Loucy (cell line): ENCODE measurements around the gene TRIP6.

ENCODE experiments used
- H2AFZ ChIP-seq: fragments of 200-600 bp; sonication (generic); 2 replicates; pipeline ENCODE4 v1.6.0; 2016; ENCODE audit warnings: antibody characterized with exemption, mild to moderate bottlenecking, low read length, moderate library complexity
- H3F3A ChIP-seq: fragments of 200-600 bp; 2 replicates; pipeline ENCODE4 v1.6.0; 2016; ENCODE audit warnings: antibody characterized with exemption, low read depth, mild to moderate bottlenecking
- H3K27me3 ChIP-seq: fragments of 200-600 bp; sonication (generic); 2 replicates; pipeline ENCODE4 v1.6.1; 2014; ENCODE audit warnings: low read length, mild to moderate bottlenecking; ENCODE audit not compliant: insufficient read depth, poor library complexity, severe bottlenecking
- H3K36me3 ChIP-seq: fragments of 200-600 bp; sonication (generic); 2 replicates; pipeline ENCODE4 v1.6.1; 2016; ENCODE audit warnings: low read length; ENCODE audit not compliant: insufficient read depth
- H3K4me1 ChIP-seq: fragments of 200-600 bp; sonication (generic); 2 replicates; pipeline ENCODE4 v1.5.1; 2014; ENCODE audit warnings: low read length, mild to moderate bottlenecking; ENCODE audit not compliant: insufficient read depth, poor library complexity, severe bottlenecking
- H3K4me2 ChIP-seq: fragments of 200-600 bp; sonication (generic); 2 replicates; pipeline ENCODE4 v1.6.0; 2014; ENCODE audit warnings: antibody characterized with exemption, low read length, low read depth, mild to moderate bottlenecking; ENCODE audit not compliant: poor library complexity, severe bottlenecking
- H3K4me3 ChIP-seq: fragments of 200-600 bp; sonication (generic); 2 replicates; pipeline ENCODE4 v1.5.1; 2014; ENCODE audit warnings: low read length, mild to moderate bottlenecking, mixed read lengths; ENCODE audit not compliant: poor library complexity, severe bottlenecking
- H3K79me2 ChIP-seq: fragments of 200-600 bp; sonication (generic); 2 replicates; pipeline ENCODE4 v1.6.1; 2014; ENCODE audit warnings: low read length; ENCODE audit not compliant: insufficient read depth
- H3K9ac ChIP-seq: fragments of 200-600 bp; sonication (generic); 2 replicates; pipeline ENCODE4 v1.6.0; 2014; ENCODE audit warnings: mild to moderate bottlenecking, low read depth, low read length, moderate library complexity; ENCODE audit not compliant: poor library complexity, severe bottlenecking
- H3K9me2 ChIP-seq: fragments of 200-600 bp; sonication (generic); replicated peaks from 2 replicates; pipeline ENCODE4 v1.6.1; 2016; ENCODE audit warnings: low read depth, low read length, mixed read lengths
- H3K9me3 ChIP-seq: fragments of 200-600 bp; sonication (generic); 2 replicates; pipeline ENCODE4 v1.6.1; 2014; ENCODE audit warnings: mild to moderate bottlenecking, antibody characterized with exemption, low read length, low read depth; ENCODE audit not compliant: insufficient read depth
- H4K20me1 ChIP-seq: fragments of 200-600 bp; sonication (generic); 2 replicates; pipeline ENCODE4 v1.6.0; 2014; ENCODE audit warnings: antibody characterized with exemption, low read length, mild to moderate bottlenecking; ENCODE audit not compliant: insufficient read depth, poor library complexity, severe bottlenecking
- EZH2phosphoT487 ChIP-seq: fragments of 200-600 bp; IDR thresholded peaks from 2 replicates; pipeline ENCODE4 v1.6.1; 2018; ENCODE audit warnings: antibody characterized with exemption, mild to moderate bottlenecking, moderate library complexity, borderline replicate concordance
- TF ChIP-seq, protein P1 (sequence below): fragments of 200-600 bp; sonication (generic); conservative IDR thresholded peaks from 2 replicates; pipeline ENCODE4 v1.5.1; 2014; ENCODE audit warnings: mild to moderate bottlenecking, antibody characterized with exemption, low read length

The TRIP6 gene

GRCh38 chr7:100819586-100819985 is 47.6 kb upstream of the TRIP6 start:
- Histone ChIP-seq H3K36me3 (no peaks in the 10 kb centered on the region), H3K9ac (no peak overlapping the region), H3K9me3 (no peaks in the 10 kb centered on the region), H2AFZ (no peak overlapping the region), H3K27me3 (no peaks in the 10 kb centered on the region), H3K4me1 (no peaks in the 10 kb centered on the region), H3K79me2 (no peaks in the 10 kb centered on the region), H4K20me1 (no peaks in the 10 kb centered on the region), H3K9me2 (no peaks in the 10 kb centered on the region), H3K4me3 (no peak overlapping the region), H3F3A (no peaks in the 10 kb centered on the region), H3K4me2 (no peak overlapping the region)
- no peak for TF ChIP-seq EZH2phosphoT487
- TF ChIP-seq, protein P1, sequence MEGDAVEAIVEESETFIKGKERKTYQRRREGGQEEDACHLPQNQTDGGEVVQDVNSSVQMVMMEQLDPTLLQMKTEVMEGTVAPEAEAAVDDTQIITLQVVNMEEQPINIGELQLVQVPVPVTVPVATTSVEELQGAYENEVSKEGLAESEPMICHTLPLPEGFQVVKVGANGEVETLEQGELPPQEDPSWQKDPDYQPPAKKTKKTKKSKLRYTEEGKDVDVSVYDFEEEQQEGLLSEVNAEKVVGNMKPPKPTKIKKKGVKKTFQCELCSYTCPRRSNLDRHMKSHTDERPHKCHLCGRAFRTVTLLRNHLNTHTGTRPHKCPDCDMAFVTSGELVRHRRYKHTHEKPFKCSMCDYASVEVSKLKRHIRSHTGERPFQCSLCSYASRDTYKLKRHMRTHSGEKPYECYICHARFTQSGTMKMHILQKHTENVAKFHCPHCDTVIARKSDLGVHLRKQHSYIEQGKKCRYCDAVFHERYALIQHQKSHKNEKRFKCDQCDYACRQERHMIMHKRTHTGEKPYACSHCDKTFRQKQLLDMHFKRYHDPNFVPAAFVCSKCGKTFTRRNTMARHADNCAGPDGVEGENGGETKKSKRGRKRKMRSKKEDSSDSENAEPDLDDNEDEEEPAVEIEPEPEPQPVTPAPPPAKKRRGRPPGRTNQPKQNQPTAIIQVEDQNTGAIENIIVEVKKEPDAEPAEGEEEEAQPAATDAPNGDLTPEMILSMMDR: no peak

- Histone ChIP-seq H2AFZ (no peak overlapping the region), H3K9me2 (no peaks in the 10 kb centered on the region), H3K9ac (no peak overlapping the region), H3K4me3 (no peak overlapping the region), H3K79me2 (no peaks in the 10 kb centered on the region), H3K4me2 (no peak overlapping the region), H3K4me1 (no peaks in the 10 kb centered on the region), H4K20me1 (no peaks in the 10 kb centered on the region), H3K36me3 (no peaks in the 10 kb centered on the region), H3F3A (no peaks in the 10 kb centered on the region), H3K9me3 (no peaks in the 10 kb centered on the region), H3K27me3 (peaks cover 1% of the 10 kb centered on the region)
- TF ChIP-seq, protein P1: no peak
- no peak for TF ChIP-seq EZH2phosphoT487
Observed at GRCh38 chr7:100822236-100823139, 44.7 kb upstream of the TRIP6 start.

GRCh38 chr7:100823140-100823525 is 44.1 kb upstream of the TRIP6 start:
- H3K79me2 ChIP-seq: no peaks in the 10 kb centered on the region
- H3K9me2 ChIP-seq: no peaks in the 10 kb centered on the region
- peaks cover 4% of the 10 kb centered on the region for H3K4me1 ChIP-seq
- no peak overlapping the region for H3K9ac ChIP-seq
- no peak overlapping the region for H3K4me2 ChIP-seq
- H3K9me3 ChIP-seq: no peaks in the 10 kb centered on the region
- H3K4me3 ChIP-seq: no peak overlapping the region
- no peaks in the 10 kb centered on the region for H3K36me3 ChIP-seq
- no peaks in the 10 kb centered on the region for H3F3A ChIP-seq
- no peaks in the 10 kb centered on the region for H4K20me1 ChIP-seq
- peaks cover 7% of the 10 kb centered on the region for H3K27me3 ChIP-seq
- H2AFZ ChIP-seq: no peak overlapping the region
- TF ChIP-seq EZH2phosphoT487: no peak
- TF ChIP-seq, protein P1: no peak
